ENCODE data around the gene SRPRB.
A peak's percentile ranks its signal among the peaks of the same experiment; 100 is the strongest.

SRPRB gene, protein sequence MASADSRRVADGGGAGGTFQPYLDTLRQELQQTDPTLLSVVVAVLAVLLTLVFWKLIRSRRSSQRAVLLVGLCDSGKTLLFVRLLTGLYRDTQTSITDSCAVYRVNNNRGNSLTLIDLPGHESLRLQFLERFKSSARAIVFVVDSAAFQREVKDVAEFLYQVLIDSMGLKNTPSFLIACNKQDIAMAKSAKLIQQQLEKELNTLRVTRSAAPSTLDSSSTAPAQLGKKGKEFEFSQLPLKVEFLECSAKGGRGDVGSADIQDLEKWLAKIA

DNA sequence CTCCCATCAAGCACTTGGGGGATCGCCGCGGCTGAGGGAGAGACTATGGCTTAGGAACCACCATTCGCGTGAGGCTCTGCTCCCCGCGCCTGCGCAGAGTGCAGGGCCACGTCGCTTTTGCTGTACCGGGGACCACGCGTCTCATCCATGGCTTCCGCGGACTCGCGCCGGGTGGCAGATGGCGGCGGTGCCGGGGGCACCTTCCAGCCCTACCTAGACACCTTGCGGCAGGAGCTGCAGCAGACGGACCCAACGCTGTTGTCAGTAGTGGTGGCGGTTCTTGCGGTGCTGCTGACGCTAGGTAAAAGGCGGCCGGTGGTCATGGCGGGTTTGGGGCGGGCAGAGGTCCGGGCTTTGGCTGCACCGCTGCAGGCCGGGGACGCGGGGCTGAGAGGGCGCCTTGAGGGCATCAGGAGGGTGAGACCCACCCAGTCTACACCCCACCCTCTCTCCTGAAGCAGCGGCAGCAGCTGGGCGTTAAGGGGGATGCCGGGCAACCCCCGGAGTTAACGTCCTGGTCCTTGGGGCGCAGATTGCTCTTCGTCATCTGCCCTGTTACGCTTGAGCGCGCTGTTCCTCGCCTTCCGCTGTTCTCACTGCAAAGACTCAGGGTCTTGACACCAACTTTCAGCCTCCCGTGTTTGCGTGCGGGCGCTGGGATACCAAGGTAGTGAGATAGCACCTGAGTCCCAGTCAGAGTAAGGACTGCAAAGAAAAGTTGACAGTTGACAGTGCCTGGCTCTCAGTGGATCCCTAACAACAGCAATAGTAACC lies at the start of gene SRPRB:
Gene SRPRB (plus strand): TSS at position 114 of the 774 bp plus-strand sequence. CDS start 34 bp downstream, at position 148.
- TF ChIP-seq, protein P1, sequence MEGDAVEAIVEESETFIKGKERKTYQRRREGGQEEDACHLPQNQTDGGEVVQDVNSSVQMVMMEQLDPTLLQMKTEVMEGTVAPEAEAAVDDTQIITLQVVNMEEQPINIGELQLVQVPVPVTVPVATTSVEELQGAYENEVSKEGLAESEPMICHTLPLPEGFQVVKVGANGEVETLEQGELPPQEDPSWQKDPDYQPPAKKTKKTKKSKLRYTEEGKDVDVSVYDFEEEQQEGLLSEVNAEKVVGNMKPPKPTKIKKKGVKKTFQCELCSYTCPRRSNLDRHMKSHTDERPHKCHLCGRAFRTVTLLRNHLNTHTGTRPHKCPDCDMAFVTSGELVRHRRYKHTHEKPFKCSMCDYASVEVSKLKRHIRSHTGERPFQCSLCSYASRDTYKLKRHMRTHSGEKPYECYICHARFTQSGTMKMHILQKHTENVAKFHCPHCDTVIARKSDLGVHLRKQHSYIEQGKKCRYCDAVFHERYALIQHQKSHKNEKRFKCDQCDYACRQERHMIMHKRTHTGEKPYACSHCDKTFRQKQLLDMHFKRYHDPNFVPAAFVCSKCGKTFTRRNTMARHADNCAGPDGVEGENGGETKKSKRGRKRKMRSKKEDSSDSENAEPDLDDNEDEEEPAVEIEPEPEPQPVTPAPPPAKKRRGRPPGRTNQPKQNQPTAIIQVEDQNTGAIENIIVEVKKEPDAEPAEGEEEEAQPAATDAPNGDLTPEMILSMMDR (IDR thresholded peaks at IDR 0.05; ENCODE audit: low read depth, low read length, missing control alignments): no peak
- in situ Hi-C loops (cut with HindIII; ENCODE audit: low sequenced_read_pairs): no loop called here
- peak; percentile 78 for DNase-seq (ENCODE audit: low read depth)
- H3K4me3 ChIP-seq (ENCODE audit: low read depth, low read length): peak within 1 kb of the TSS; percentile 92

DNA sequence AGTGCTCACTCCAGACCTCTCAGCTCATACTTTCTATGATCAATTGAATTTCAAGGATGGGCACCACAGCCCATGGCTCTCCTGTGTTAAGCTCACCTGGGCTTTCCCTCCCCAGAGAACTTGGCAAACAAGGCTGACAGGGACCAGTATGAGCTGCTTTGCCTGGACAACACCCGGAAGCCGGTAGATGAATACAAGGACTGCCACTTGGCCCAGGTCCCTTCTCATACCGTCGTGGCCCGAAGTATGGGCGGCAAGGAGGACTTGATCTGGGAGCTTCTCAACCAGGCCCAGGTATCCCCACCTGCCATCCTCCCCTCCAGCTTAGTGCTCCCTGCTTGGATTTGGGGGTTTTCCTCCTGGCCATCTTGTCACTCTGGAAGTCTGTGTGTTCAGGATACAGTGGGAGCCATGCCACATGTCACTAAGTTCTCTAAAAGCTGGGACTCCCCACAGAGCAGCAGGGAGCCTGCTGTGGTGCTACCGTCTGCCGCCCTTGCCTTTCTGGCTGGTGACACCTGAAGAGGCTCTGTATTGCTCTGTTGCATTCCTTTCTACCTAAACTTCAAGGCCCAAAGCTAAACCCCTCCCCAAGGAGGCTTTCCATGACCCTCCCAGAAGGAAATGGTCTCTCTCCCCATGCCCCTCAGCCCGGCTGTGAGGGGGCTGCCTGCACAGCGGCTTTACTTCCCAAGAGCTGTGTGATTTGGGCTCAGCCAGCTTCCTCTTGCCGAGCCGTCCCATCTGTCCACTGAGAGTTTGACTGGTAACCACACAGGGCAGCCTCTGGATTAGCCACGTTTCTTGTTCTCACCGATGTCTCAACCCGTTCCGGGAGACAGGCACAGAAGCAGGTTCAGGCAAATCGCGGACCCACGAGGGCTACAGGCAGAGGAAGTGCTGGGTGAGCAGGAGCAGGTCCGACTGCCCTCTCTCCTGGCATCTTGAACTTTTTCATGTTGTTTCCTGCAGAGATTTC lies 48.6 kb upstream of the SRPRB start:
- H3K4me3 ChIP-seq (ENCODE audit: low read depth, low read length): no peak overlapping the region
- in situ Hi-C loops (cut with HindIII; ENCODE audit: low sequenced_read_pairs): no loop called here
- TF ChIP-seq, protein P1 (IDR thresholded peaks at IDR 0.05; ENCODE audit: low read depth, low read length, missing control alignments): no peak
- DNase-seq (ENCODE audit: low read depth): no peak

DNA sequence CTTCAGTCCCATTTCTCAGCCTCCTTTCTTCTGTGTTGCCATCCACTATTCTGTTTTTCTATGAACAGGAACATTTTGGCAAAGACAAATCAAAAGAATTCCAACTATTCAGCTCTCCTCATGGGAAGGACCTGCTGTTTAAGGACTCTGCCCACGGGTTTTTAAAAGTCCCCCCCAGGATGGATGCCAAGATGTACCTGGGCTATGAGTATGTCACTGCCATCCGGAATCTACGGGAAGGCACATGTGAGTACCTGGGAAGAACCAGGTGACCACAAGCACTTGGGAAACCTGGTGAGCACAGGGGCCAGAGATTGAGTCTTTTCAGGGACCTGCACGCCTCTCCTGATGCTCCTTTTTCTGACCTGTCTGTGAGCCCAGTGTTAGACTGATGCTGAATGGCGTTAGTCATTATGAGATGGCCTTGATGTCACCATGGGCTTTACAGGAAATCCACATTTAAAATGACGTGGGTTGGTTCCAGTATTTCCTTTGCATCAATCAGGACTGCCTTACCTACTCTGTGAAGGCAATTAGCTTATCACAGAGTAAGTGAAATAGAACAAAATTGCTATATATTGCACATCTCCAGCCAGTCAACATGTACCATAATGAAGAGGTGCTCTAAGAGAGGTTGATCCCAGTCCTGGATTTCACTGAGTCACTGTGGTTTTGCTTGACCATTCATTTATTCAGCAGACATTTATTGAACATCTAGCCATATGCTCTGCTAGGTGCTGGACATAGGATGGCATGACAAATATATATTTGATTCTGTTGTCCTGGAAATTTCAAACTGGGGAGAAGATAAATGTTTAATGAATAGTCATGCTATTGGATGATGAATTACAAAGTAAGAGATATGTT lies 47.7 kb upstream of the SRPRB start:
- no peak for DNase-seq (ENCODE audit: low read depth)
- in situ Hi-C loops (cut with HindIII; ENCODE audit: low sequenced_read_pairs): no loop called here
- TF ChIP-seq, protein P1 (IDR thresholded peaks at IDR 0.05; ENCODE audit: low read depth, low read length, missing control alignments): no peak
- no peak overlapping the region for H3K4me3 ChIP-seq (ENCODE audit: low read depth, low read length)

- in situ Hi-C loops (cut with HindIII; ENCODE audit: low sequenced_read_pairs): no loop called here
- DNase-seq (ENCODE audit: low read depth): no peak
- TF ChIP-seq, protein P1 (IDR thresholded peaks at IDR 0.05; ENCODE audit: low read depth, low read length, missing control alignments): no peak
- no peak overlapping the region for H3K4me3 ChIP-seq (ENCODE audit: low read depth, low read length)
These were observed 47.1 kb upstream of the SRPRB start for GRCh38 chr3:133758568-133758928.

DNA sequence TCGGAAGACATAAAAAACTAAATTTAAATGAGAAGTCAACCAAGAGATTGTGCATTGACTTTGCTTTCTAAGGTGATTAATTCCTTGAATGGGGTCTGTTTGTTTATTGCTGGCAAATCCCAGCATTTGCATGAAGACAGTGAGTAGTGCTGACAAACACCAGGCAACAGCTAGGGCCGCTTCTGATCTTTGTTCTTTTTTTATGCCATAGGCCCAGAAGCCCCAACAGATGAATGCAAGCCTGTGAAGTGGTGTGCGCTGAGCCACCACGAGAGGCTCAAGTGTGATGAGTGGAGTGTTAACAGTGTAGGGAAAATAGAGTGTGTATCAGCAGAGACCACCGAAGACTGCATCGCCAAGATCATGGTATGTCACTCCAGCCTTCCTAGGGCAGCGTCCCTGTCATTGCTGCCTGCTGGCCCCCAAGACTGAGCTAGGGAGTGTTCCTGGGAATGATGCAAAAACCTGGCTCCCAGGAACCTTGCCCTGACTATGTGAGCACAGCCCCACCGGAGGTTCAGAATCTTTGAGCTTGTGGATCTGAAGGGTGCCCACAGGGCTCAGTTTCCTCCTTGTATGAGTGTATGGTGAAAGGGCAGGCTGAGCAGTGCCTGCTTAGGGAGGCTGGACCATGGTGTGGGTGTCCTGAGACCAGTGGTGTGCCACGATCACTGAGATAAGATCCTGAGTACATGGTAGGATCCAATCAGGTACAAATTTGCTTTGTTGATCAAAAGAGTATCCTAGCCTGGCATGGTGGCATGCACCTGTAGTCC lies 46.5 kb upstream of the SRPRB start:
- in situ Hi-C loops (cut with HindIII; ENCODE audit: low sequenced_read_pairs): no loop called here

More for the DNA sequence above, 46.5 kb upstream of the SRPRB start:
- H3K4me3 ChIP-seq (ENCODE audit: low read depth, low read length): no peak overlapping the region
- no peak for DNase-seq (ENCODE audit: low read depth)
- TF ChIP-seq, protein P1 (IDR thresholded peaks at IDR 0.05; ENCODE audit: low read depth, low read length, missing control alignments): no peak

Data from astrocyte of the cerebellum (primary cell).